OCI-LY7 (cell line): Measurements from ENCODE around the gene ZFX.

Source experiments
- EZH2phosphoT487 ChIP-seq: fragments of 200-600 bp; sonication (generic); IDR thresholded peaks from 2 replicates; pipeline ENCODE4 v1.6.1; 2018; ENCODE audit warnings: low read depth, borderline replicate concordance, mild to moderate bottlenecking, mixed run types, antibody characterized with exemption, low read length, moderate library complexity, mixed read lengths
- TF ChIP-seq, protein P1 (sequence below): fragments of 200-600 bp; sonication (generic); conservative IDR thresholded peaks from 2 replicates; pipeline ENCODE4 v1.5.1; 2014; ENCODE audit warnings: mild to moderate bottlenecking, antibody characterized with exemption, low read length, moderate library complexity, mixed read lengths

DNA sequence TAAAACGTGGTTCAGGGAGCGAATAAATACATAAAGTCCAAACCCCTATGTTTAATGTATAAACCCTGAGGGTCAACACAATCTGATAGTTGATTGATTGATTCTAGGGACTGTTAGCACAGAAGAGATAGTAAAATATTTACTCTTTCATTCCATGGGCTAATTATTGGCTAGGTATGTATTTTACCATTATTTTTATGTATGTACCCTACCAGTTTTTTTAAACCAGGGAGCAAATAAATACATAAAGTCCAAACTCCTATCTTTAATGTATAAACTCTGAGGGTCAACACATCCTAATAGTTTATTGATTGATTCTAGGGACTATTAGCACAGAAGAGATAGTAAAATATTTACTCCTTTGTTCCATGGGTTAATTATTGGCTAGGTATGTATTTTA is 40.0 kb downstream of the ZFX start:
- TF ChIP-seq, protein P1, sequence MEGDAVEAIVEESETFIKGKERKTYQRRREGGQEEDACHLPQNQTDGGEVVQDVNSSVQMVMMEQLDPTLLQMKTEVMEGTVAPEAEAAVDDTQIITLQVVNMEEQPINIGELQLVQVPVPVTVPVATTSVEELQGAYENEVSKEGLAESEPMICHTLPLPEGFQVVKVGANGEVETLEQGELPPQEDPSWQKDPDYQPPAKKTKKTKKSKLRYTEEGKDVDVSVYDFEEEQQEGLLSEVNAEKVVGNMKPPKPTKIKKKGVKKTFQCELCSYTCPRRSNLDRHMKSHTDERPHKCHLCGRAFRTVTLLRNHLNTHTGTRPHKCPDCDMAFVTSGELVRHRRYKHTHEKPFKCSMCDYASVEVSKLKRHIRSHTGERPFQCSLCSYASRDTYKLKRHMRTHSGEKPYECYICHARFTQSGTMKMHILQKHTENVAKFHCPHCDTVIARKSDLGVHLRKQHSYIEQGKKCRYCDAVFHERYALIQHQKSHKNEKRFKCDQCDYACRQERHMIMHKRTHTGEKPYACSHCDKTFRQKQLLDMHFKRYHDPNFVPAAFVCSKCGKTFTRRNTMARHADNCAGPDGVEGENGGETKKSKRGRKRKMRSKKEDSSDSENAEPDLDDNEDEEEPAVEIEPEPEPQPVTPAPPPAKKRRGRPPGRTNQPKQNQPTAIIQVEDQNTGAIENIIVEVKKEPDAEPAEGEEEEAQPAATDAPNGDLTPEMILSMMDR = no peak
- TF ChIP-seq EZH2phosphoT487 = no peak
